NCI-H748 (cell line): ENCODE results near the gene DPEP3.
"Not testable (repeated sequence)": the region's sequence is repeated elsewhere in the genome, so short reads cannot be mapped to it uniquely, and the experiment has no call there.

Source experiments
- DNase-seq: peaks from one replicate; lab custom pipeline; 2025; ENCODE audit not compliant: unreplicated experiment; lab: John Stamatoyannopoulos, UW

The DPEP3 gene

GRCh38 chr16:67979955-67980678 is at the start of gene DPEP3:
DPEP3 (minus strand) TSS chr16:67980499; CDS start chr16:67980380, 119 bp downstream.
- no peak for DNase-seq

- no peak for DNase-seq
These were observed 48.7 kb upstream of the DPEP3 start for GRCh38 chr16:68028996-68029395.

- DNase-seq = peak; percentile 86
These were observed 42.6 kb upstream of the DPEP3 start, which contains the start of the genes DDX28 and DUS2 for GRCh38 chr16:68022728-68023537. DDX28 (minus strand) TSS chr16:68023232; CDS start chr16:68023202, 30 bp downstream. DUS2 (plus strand) TSS chr16:68023284; CDS start chr16:68038024, 14,740 bp downstream.

GRCh38 chr16:68022278-68022727 is 42.0 kb upstream of the DPEP3 start:
- DNase-seq = no peak

GRCh38 chr16:68021490-68021889 is 41.2 kb upstream of the DPEP3 start:
- no peak for DNase-seq

- no peak for DNase-seq
These were observed 38.9 kb upstream of the DPEP3 start for GRCh38 chr16:68019167-68019680.

- DNase-seq = no peak
These were observed 35.4 kb upstream of the DPEP3 start, which contains the start of gene DPEP2NB for GRCh38 chr16:68015681-68016080. DPEP2NB (minus strand) TSS chr16:68015911; CDS start chr16:68015770, 141 bp downstream.

- no peak for DNase-seq
These were observed 33.1 kb upstream of the DPEP3 start for GRCh38 chr16:68013440-68013839.

GRCh38 chr16:68009872-68010271 is 29.6 kb upstream of the DPEP3 start:
- DNase-seq = not testable (repeated sequence)

GRCh38 chr16:68009157-68009735 is 28.9 kb upstream of the DPEP3 start:
- DNase-seq = no peak

- no peak for DNase-seq
These were observed 25.5 kb upstream of the DPEP3 start for GRCh38 chr16:68005786-68006286.

- DNase-seq = no peak
These were observed 24.9 kb upstream of the DPEP3 start for GRCh38 chr16:68005211-68005610.

GRCh38 chr16:68003031-68003430 is 22.7 kb upstream of the DPEP3 start:
- DNase-seq = no peak

- DNase-seq = no peak
These were observed 20.2 kb upstream of the DPEP3 start for GRCh38 chr16:68000450-68000849.

GRCh38 chr16:67999985-68000384 is 19.7 kb upstream of the DPEP3 start:
- no peak for DNase-seq

GRCh38 chr16:67998779-67999688 is 18.7 kb upstream of the DPEP3 start, which contains the start of gene DPEP2:
DPEP2 (minus strand) TSS chr16:67999484; CDS start chr16:67993212, 6,272 bp downstream.
- not testable (repeated sequence) for DNase-seq

GRCh38 chr16:67998231-67998778 is 18.0 kb upstream of the DPEP3 start:
- not testable (repeated sequence) for DNase-seq

GRCh38 chr16:67996666-67997065 is 16.4 kb upstream of the DPEP3 start:
- no peak for DNase-seq

GRCh38 chr16:67995423-67995822 is 15.1 kb upstream of the DPEP3 start:
- DNase-seq = no peak

GRCh38 chr16:67994040-67994408 is 13.7 kb upstream of the DPEP3 start:
- not testable (repeated sequence) for DNase-seq
